ENCODE results near the gene DHRSX.
"Not testable (repeated sequence)": the region's sequence is repeated elsewhere in the genome, so short reads cannot be mapped to it uniquely, and the experiment has no call there.

The DHRSX gene

DNA sequence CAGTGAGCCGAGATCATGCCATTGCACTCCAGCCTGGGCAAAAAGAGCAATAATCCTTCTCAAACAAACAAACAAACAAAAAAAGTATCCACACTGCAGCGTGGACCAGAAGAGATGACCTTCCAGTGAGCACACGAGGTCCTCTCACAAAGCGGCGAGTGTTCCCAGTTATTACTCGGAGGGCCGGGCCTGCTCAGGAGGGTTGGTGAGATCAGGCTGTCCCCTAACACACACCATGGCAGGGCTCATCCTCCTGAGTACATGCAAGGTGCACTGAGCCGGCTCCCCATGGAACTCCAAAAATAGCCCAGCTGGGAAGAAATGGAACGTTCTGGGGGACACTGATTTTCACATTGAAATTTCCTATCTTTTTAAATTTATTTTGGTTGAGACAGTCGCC is 40.7 kb downstream of the DHRSX start:
- not testable (repeated sequence) for H3K27ac ChIP-seq (replicated peaks; ENCODE audit: low read length); H3K18ac ChIP-seq (ENCODE audit: low read length); H3K14ac ChIP-seq (ENCODE audit: low read length); H3K4ac ChIP-seq (ENCODE audit: low read length); H2AK5ac ChIP-seq (ENCODE audit: low read depth, low read length); H2BK120ac ChIP-seq (ENCODE audit: low read depth, low read length); H3K4me2 ChIP-seq (ENCODE audit: insufficient read depth, low read length, poor library complexity, severe bottlenecking); DNase-seq (ENCODE audit: low spot score); H2BK12ac ChIP-seq (ENCODE audit: low read length); H3K79me1 ChIP-seq (ENCODE audit: low read depth, low read length); H3K36me3 ChIP-seq (replicated peaks in 1 of 2; ENCODE audit: control insufficient read depth in 2 of 2, insufficient read depth in 2 of 2, low read length in 2 of 2); H3K27me3 ChIP-seq (ENCODE audit: control insufficient read depth in 3 of 3, insufficient read depth in 3 of 3, low read depth in 1 of 3, low read length in 3 of 3); H2BK5ac ChIP-seq (ENCODE audit: low read length); H3K9ac ChIP-seq (ENCODE audit: low read depth, low read length, poor library complexity); H3K4me3 ChIP-seq (ENCODE audit: low read length in 2 of 2); H3K23ac ChIP-seq (ENCODE audit: low read depth, low read length, poor library complexity); H4K8ac ChIP-seq (ENCODE audit: low read depth, low read length); H3K9me3 ChIP-seq (replicated peaks in 1 of 2; ENCODE audit: control insufficient read depth in 2 of 2, insufficient read depth in 1 of 2, low read depth in 1 of 2, low read length in 2 of 2); H4K91ac ChIP-seq (ENCODE audit: low read depth, low read length, poor library complexity); H2BK15ac ChIP-seq (ENCODE audit: low read length); H2AFZ ChIP-seq (ENCODE audit: low read length)
- no CpG with 5 or more reads among the region's 10 CpGs for WGBS, 2 donors (ENCODE audit: extremely low coverage in 2 of 2, insufficient read length in 2 of 2, insufficient replicate concordance in 1 of 2)
- H3K4me1 ChIP-seq (ENCODE audit: control insufficient read depth in 2 of 2, insufficient read depth in 1 of 2, low read depth in 1 of 2, low read length in 2 of 2), result peaks cover 9 to 16% of the 10 kb centered on the region in 2 donors

DNA sequence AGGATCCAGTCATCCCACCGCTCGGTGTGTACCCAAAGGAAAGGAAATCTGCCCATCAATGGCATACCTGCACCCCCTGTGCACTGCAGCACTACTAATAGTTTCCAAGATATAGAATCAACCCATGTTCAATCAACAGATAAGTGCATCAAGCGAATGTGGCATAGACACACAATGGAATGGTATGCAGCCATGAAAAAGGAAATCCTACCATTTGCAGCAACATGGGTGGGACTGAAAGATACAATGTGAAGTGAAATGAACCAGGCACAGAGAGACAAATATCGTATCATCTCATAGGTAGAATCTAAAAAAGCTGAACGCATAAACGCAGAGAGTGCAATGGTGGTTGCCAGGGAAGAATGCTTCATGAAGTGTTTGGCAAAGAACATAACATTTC is 42.5 kb downstream of the DHRSX start:
- no CpG with 5 or more reads among the region's 6 CpGs for whole genome bisulfite sequencing, 2 donors (ENCODE audit: extremely low coverage in 2 of 2, insufficient read length in 2 of 2, insufficient replicate concordance in 1 of 2)
- H3K4ac ChIP-seq (ENCODE audit: low read length), result no peak overlapping the region

GRCh38 chrX:2457289-2458133 is 43.3 kb downstream of the DHRSX start:
- no peak overlapping the region for H4K8ac ChIP-seq (ENCODE audit: low read depth, low read length)

More for the DNA sequence above, 42.5 kb downstream of the DHRSX start:
- no peak overlapping the region for H3K27ac ChIP-seq (replicated peaks; ENCODE audit: low read length)
- H2BK5ac ChIP-seq (ENCODE audit: low read length), result no peak overlapping the region
- H3K27me3 ChIP-seq (ENCODE audit: control insufficient read depth in 3 of 3, insufficient read depth in 3 of 3, low read depth in 1 of 3, low read length in 3 of 3), result no peaks in the 10 kb centered on the region
- no peak overlapping the region for H3K4me2 ChIP-seq (ENCODE audit: insufficient read depth, low read length, poor library complexity, severe bottlenecking)
- H3K36me3 ChIP-seq (replicated peaks in 1 of 2; ENCODE audit: control insufficient read depth in 2 of 2, insufficient read depth in 2 of 2, low read length in 2 of 2), result no peaks in the 10 kb centered on the region
- no peak overlapping the region for H4K91ac ChIP-seq (ENCODE audit: low read depth, low read length, poor library complexity)
- H2BK15ac ChIP-seq (ENCODE audit: low read length), result no peak overlapping the region
- no peak overlapping the region for H2AFZ ChIP-seq (ENCODE audit: low read length)
- peaks cover 7% of the 10 kb centered on the region for H3K79me1 ChIP-seq (ENCODE audit: low read depth, low read length)
- DNase-seq (ENCODE audit: low spot score), result no peak
- H4K8ac ChIP-seq (ENCODE audit: low read depth, low read length), result no peak overlapping the region
- no peak overlapping the region for H2BK12ac ChIP-seq (ENCODE audit: low read length)
- H3K9ac ChIP-seq (ENCODE audit: low read depth, low read length, poor library complexity), result no peak overlapping the region
- H2BK120ac ChIP-seq (ENCODE audit: low read depth, low read length), result no peak overlapping the region
- H3K18ac ChIP-seq (ENCODE audit: low read length), result no peak overlapping the region
- H3K23ac ChIP-seq (ENCODE audit: low read depth, low read length, poor library complexity), result no peak overlapping the region
- peaks cover 2 to 3% of the 10 kb centered on the region in 2 donors for H3K9me3 ChIP-seq (replicated peaks in 1 of 2; ENCODE audit: control insufficient read depth in 2 of 2, insufficient read depth in 1 of 2, low read depth in 1 of 2, low read length in 2 of 2)
- no peak overlapping the region for H3K14ac ChIP-seq (ENCODE audit: low read length)
- peaks cover 7% of the 10 kb centered on the region in 2 donors for H3K4me1 ChIP-seq (ENCODE audit: control insufficient read depth in 2 of 2, insufficient read depth in 1 of 2, low read depth in 1 of 2, low read length in 2 of 2)
- no peak overlapping the region for H2AK5ac ChIP-seq (ENCODE audit: low read depth, low read length)
- no peak overlapping the region for H3K4me3 ChIP-seq (ENCODE audit: low read length in 2 of 2)

GRCh38 chrX:2456091-2456490 is 44.7 kb downstream of the DHRSX start:
- H2BK15ac ChIP-seq (ENCODE audit: low read length); H3K27me3 ChIP-seq (ENCODE audit: control insufficient read depth in 3 of 3, insufficient read depth in 3 of 3, low read depth in 1 of 3, low read length in 3 of 3); H3K23ac ChIP-seq (ENCODE audit: low read depth, low read length, poor library complexity); H3K4ac ChIP-seq (ENCODE audit: low read length); H3K18ac ChIP-seq (ENCODE audit: low read length); H3K14ac ChIP-seq (ENCODE audit: low read length); H4K91ac ChIP-seq (ENCODE audit: low read depth, low read length, poor library complexity); H3K27ac ChIP-seq (replicated peaks; ENCODE audit: low read length); H3K4me1 ChIP-seq (ENCODE audit: control insufficient read depth in 2 of 2, insufficient read depth in 1 of 2, low read depth in 1 of 2, low read length in 2 of 2); H4K8ac ChIP-seq (ENCODE audit: low read depth, low read length); H3K36me3 ChIP-seq (replicated peaks in 1 of 2; ENCODE audit: control insufficient read depth in 2 of 2, insufficient read depth in 2 of 2, low read length in 2 of 2); H2BK120ac ChIP-seq (ENCODE audit: low read depth, low read length); H3K9ac ChIP-seq (ENCODE audit: low read depth, low read length, poor library complexity); H2AFZ ChIP-seq (ENCODE audit: low read length); H2AK5ac ChIP-seq (ENCODE audit: low read depth, low read length); DNase-seq (ENCODE audit: low spot score); H3K9me3 ChIP-seq (replicated peaks in 1 of 2; ENCODE audit: control insufficient read depth in 2 of 2, insufficient read depth in 1 of 2, low read depth in 1 of 2, low read length in 2 of 2); H2BK12ac ChIP-seq (ENCODE audit: low read length); H2BK5ac ChIP-seq (ENCODE audit: low read length); H3K4me3 ChIP-seq (ENCODE audit: low read length in 2 of 2); H3K4me2 ChIP-seq (ENCODE audit: insufficient read depth, low read length, poor library complexity, severe bottlenecking): not testable (repeated sequence)
- H3K79me1 ChIP-seq (ENCODE audit: low read depth, low read length), result peaks cover 11% of the 10 kb centered on the region
- no CpG with 5 or more reads among the region's 8 CpGs for WGBS, 2 donors (ENCODE audit: extremely low coverage in 2 of 2, insufficient read length in 2 of 2, insufficient replicate concordance in 1 of 2)

More at GRCh38 chrX:2457289-2458133, 43.3 kb downstream of the DHRSX start:
- Histone ChIP-seq H3K23ac (ENCODE audit: low read depth, low read length, poor library complexity) (peak overlapping the region; percentile 20), H4K91ac (ENCODE audit: low read depth, low read length, poor library complexity) (no peak overlapping the region), H2BK120ac (ENCODE audit: low read depth, low read length) (no peak overlapping the region), H2BK5ac (ENCODE audit: low read length) (no peak overlapping the region), H3K4me1 (ENCODE audit: control insufficient read depth in 2 of 2, insufficient read depth in 1 of 2, low read depth in 1 of 2, low read length in 2 of 2) (peaks cover 0 to 2% of the 10 kb centered on the region in 2 donors), H3K27ac (replicated peaks; ENCODE audit: low read length) (no peak overlapping the region), H2AK5ac (ENCODE audit: low read depth, low read length) (no peak overlapping the region), H3K14ac (ENCODE audit: low read length) (no peak overlapping the region), H3K9me3 (replicated peaks in 1 of 2; ENCODE audit: control insufficient read depth in 2 of 2, insufficient read depth in 1 of 2, low read depth in 1 of 2, low read length in 2 of 2) (peaks cover 2 to 7% of the 10 kb centered on the region in 2 donors), H2AFZ (ENCODE audit: low read length) (no peak overlapping the region), H3K4me3 (ENCODE audit: low read length in 2 of 2) (no peak overlapping the region), H3K9ac (ENCODE audit: low read depth, low read length, poor library complexity) (no peak overlapping the region), H3K4ac (ENCODE audit: low read length) (no peak overlapping the region), H3K18ac (ENCODE audit: low read length) (peak overlapping the region; percentile 32), H3K4me2 (ENCODE audit: insufficient read depth, low read length, poor library complexity, severe bottlenecking) (no peak overlapping the region), H2BK12ac (ENCODE audit: low read length) (no peak overlapping the region), H2BK15ac (ENCODE audit: low read length) (no peak overlapping the region), H3K36me3 (replicated peaks in 1 of 2; ENCODE audit: control insufficient read depth in 2 of 2, insufficient read depth in 2 of 2, low read length in 2 of 2) (no peaks in the 10 kb centered on the region), H3K27me3 (ENCODE audit: control insufficient read depth in 3 of 3, insufficient read depth in 3 of 3, low read depth in 1 of 3, low read length in 3 of 3) (no peaks in the 10 kb centered on the region), H3K79me1 (ENCODE audit: low read depth, low read length) (peaks cover 9% of the 10 kb centered on the region)
- DNase-seq (ENCODE audit: low spot score), result no peak
- no CpG with 5 or more reads among the region's 26 CpGs for WGBS, 2 donors (ENCODE audit: extremely low coverage in 2 of 2, insufficient read length in 2 of 2, insufficient replicate concordance in 1 of 2)
